H1 (cell line): ENCODE data around the gene ACBD6. TPM values are rescaled to one million over a fixed set of nuclear protein-coding genes. Genes with fewer than 3 reads are reported as not detected.

Experiments
- EP300 ChIP-seq, 2 experiments: IDR thresholded peaks; 1 replicate in 1 of 2; 2 replicates in 1 of 2; pipeline ENCODE4 v1.6.1; 2011 to 2012; ENCODE audit warnings: low read depth in 2 of 2, low read length in 2 of 2, mild to moderate bottlenecking in 2 of 2, borderline replicate concordance in 1 of 2, inconsistent platforms in 1 of 2, moderate library complexity in 1 of 2
- EZH2 ChIP-seq: fragments of 200-600 bp; sonication (generic); IDR thresholded peaks from 2 replicates; pipeline ENCODE4 v1.7.1; 2012; ENCODE audit warnings: low read depth, mild to moderate bottlenecking, moderate library complexity, low read length, inconsistent platforms; ENCODE audit not compliant: severe bottlenecking
- POLR2AphosphoS5 ChIP-seq: IDR thresholded peaks from 2 replicates; pipeline ENCODE4 v1.6.1; 2011; ENCODE audit warnings: low read depth, low read length
- SIRT6 ChIP-seq: IDR thresholded peaks from one replicate; pipeline ENCODE4 v1.7.1; 2012; ENCODE audit warnings: low read length, inconsistent platforms
- SUZ12 ChIP-seq: fragments of 200-600 bp; sonication (generic); IDR thresholded peaks from 2 replicates; pipeline ENCODE4 v1.6.1; 2012; ENCODE audit warnings: mild to moderate bottlenecking, inconsistent platforms, low read length, moderate library complexity, mixed read lengths
- TEAD4 ChIP-seq: IDR thresholded peaks from 2 replicates; pipeline ENCODE4 v1.6.1; 2012; ENCODE audit warnings: low read depth, low read length, inconsistent platforms, mixed read lengths
- polyA plus RNA-seq, 7 experiments: library from polyadenylated mRNA; depleted of rRNA in 3 of 7; stranded (reverse) in 5 of 7; unstranded in 2 of 7; fragments of >200 nt in 5 of 7; fragments of 200-250 nt in 2 of 7; gene quantifications; 1 replicate in 5 of 7; 2 replicates in 1 of 7; 4 replicates in 1 of 7; pipeline versions ENCODE4 v1.2.1 to v1.2.3, GENCODE V29; 2011 to 2013; ENCODE audit warnings: missing spikeins in 2 of 7, mixed read lengths in 2 of 7
- total RNA-seq: library from RNA; stranded (reverse); fragmentation: NEBNext Ultra II Directional; extraction: Animal tissue kit (Norgen Biotek cat#: 25700); gene quantifications from 2 replicates; pipeline ENCODE4 v1.2.1, GENCODE V29; 2021
- TF ChIP-seq, protein P1 (sequence below): fragments of 300-600 bp; sonication (generic); IDR thresholded peaks from 2 replicates; pipeline ENCODE4 v1.7.1; 2012; ENCODE audit warnings: low read length, moderate library complexity, mild to moderate bottlenecking, inconsistent platforms; ENCODE audit not compliant: insufficient replicate concordance
- TF ChIP-seq, protein P2 (sequence below): IDR thresholded peaks from 2 replicates; pipeline ENCODE4 v1.6.1; 2012; ENCODE audit warnings: inconsistent platforms

Gene ACBD6
- total and polyA plus RNA-seq, 2 of the 8 experiments (the other 6 are each of a cell fraction or from before 2014, with no cell fraction given), result 52.0 to 67.7 TPM

DNA sequence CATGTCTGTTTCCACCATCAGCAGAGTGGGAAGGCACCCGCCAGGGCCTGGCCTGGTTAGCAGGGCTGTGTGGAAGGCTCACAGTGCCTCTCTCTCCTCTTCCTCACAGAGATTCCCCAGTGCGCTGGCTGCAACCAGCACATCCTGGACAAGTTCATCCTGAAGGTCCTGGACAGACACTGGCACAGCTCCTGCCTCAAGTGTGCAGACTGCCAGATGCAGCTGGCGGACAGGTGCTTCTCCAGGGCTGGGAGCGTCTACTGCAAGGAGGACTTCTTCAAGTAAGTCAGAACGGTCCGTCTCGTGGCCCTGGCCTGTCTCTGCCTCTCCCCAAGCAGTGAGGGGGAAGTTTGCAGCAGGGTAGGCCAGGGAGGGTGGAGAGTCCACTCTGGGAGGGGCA is 254.2 kb downstream of the ACBD6 start (continued):
- TF ChIP-seq, protein P1, sequence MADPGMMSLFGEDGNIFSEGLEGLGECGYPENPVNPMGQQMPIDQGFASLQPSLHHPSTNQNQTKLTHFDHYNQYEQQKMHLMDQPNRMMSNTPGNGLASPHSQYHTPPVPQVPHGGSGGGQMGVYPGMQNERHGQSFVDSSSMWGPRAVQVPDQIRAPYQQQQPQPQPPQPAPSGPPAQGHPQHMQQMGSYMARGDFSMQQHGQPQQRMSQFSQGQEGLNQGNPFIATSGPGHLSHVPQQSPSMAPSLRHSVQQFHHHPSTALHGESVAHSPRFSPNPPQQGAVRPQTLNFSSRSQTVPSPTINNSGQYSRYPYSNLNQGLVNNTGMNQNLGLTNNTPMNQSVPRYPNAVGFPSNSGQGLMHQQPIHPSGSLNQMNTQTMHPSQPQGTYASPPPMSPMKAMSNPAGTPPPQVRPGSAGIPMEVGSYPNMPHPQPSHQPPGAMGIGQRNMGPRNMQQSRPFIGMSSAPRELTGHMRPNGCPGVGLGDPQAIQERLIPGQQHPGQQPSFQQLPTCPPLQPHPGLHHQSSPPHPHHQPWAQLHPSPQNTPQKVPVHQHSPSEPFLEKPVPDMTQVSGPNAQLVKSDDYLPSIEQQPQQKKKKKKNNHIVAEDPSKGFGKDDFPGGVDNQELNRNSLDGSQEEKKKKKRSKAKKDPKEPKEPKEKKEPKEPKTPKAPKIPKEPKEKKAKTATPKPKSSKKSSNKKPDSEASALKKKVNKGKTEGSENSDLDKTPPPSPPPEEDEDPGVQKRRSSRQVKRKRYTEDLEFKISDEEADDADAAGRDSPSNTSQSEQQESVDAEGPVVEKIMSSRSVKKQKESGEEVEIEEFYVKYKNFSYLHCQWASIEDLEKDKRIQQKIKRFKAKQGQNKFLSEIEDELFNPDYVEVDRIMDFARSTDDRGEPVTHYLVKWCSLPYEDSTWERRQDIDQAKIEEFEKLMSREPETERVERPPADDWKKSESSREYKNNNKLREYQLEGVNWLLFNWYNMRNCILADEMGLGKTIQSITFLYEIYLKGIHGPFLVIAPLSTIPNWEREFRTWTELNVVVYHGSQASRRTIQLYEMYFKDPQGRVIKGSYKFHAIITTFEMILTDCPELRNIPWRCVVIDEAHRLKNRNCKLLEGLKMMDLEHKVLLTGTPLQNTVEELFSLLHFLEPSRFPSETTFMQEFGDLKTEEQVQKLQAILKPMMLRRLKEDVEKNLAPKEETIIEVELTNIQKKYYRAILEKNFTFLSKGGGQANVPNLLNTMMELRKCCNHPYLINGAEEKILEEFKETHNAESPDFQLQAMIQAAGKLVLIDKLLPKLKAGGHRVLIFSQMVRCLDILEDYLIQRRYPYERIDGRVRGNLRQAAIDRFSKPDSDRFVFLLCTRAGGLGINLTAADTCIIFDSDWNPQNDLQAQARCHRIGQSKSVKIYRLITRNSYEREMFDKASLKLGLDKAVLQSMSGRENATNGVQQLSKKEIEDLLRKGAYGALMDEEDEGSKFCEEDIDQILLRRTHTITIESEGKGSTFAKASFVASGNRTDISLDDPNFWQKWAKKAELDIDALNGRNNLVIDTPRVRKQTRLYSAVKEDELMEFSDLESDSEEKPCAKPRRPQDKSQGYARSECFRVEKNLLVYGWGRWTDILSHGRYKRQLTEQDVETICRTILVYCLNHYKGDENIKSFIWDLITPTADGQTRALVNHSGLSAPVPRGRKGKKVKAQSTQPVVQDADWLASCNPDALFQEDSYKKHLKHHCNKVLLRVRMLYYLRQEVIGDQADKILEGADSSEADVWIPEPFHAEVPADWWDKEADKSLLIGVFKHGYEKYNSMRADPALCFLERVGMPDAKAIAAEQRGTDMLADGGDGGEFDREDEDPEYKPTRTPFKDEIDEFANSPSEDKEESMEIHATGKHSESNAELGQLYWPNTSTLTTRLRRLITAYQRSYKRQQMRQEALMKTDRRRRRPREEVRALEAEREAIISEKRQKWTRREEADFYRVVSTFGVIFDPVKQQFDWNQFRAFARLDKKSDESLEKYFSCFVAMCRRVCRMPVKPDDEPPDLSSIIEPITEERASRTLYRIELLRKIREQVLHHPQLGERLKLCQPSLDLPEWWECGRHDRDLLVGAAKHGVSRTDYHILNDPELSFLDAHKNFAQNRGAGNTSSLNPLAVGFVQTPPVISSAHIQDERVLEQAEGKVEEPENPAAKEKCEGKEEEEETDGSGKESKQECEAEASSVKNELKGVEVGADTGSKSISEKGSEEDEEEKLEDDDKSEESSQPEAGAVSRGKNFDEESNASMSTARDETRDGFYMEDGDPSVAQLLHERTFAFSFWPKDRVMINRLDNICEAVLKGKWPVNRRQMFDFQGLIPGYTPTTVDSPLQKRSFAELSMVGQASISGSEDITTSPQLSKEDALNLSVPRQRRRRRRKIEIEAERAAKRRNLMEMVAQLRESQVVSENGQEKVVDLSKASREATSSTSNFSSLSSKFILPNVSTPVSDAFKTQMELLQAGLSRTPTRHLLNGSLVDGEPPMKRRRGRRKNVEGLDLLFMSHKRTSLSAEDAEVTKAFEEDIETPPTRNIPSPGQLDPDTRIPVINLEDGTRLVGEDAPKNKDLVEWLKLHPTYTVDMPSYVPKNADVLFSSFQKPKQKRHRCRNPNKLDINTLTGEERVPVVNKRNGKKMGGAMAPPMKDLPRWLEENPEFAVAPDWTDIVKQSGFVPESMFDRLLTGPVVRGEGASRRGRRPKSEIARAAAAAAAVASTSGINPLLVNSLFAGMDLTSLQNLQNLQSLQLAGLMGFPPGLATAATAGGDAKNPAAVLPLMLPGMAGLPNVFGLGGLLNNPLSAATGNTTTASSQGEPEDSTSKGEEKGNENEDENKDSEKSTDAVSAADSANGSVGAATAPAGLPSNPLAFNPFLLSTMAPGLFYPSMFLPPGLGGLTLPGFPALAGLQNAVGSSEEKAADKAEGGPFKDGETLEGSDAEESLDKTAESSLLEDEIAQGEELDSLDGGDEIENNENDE, result no peak
- no peak for TF ChIP-seq POLR2AphosphoS5
- no peak for TF ChIP-seq EZH2
- TF ChIP-seq SUZ12, result no peak
- no peak for TF ChIP-seq EP300 (IDR thresholded peaks at IDR 0.05; ENCODE audit: borderline replicate concordance in 1 of 2, low read depth in 2 of 2, low read length in 2 of 2)
- no peak for TF ChIP-seq SIRT6
- TF ChIP-seq, protein P2, sequence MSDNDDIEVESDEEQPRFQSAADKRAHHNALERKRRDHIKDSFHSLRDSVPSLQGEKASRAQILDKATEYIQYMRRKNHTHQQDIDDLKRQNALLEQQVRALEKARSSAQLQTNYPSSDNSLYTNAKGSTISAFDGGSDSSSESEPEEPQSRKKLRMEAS, result no peak
- TF ChIP-seq TEAD4, result no peak
